GM18870 (cell line): ENCODE results near the gene SF3A2.

Experiments used
- ATAC-seq: cut with Tn5 transposase; IDR thresholded peaks from one replicate; pipeline ENCODE4 v1.9.1; 2021; ENCODE audit warnings: moderate library complexity; ENCODE audit not compliant: unreplicated experiment

SF3A2 gene

GRCh38 chr19:2239771-2240770, 3.4 kb downstream of the SF3A2 start:
- no peak for ATAC-seq

GRCh38 chr19:2240881-2241760, 4.5 kb downstream of the SF3A2 start:
- ATAC-seq, result no peak

GRCh38 chr19:2242092-2242537, 5.5 kb downstream of the SF3A2 start:
- ATAC-seq, result no peak

- no peak for ATAC-seq
Observed at GRCh38 chr19:2242816-2243215, 6.2 kb downstream of the SF3A2 start.

- ATAC-seq, result no peak
Observed at GRCh38 chr19:2243274-2244124, 6.9 kb downstream of the SF3A2 start.

GRCh38 chr19:2244125-2244411, 7.4 kb downstream of the SF3A2 start:
- ATAC-seq, result no peak

- no peak for ATAC-seq
Observed at GRCh38 chr19:2244486-2244885, 7.9 kb downstream of the SF3A2 start.

GRCh38 chr19:2245273-2245672, 8.6 kb downstream of the SF3A2 start:
- ATAC-seq, result no peak

GRCh38 chr19:2246014-2246620, 9.5 kb downstream of the SF3A2 start:
- ATAC-seq, result no peak

GRCh38 chr19:2246801-2247361, 10.3 kb downstream of the SF3A2 start:
- no peak for ATAC-seq

GRCh38 chr19:2247433-2248101, 10.9 kb downstream of the SF3A2 start:
- ATAC-seq, result no peak

GRCh38 chr19:2248136-2249009, 11.7 kb downstream of the SF3A2 start:
- ATAC-seq, result no peak

- no peak for ATAC-seq
Observed at GRCh38 chr19:2249010-2249866, 12.6 kb downstream of the SF3A2 start, which contains the start of gene AMH. TSS of gene AMH (plus strand) at chr19:2249323. CDS start at chr19:2249333, 10 bp downstream.

GRCh38 chr19:2249880-2250765, 13.5 kb downstream of the SF3A2 start:
- no peak for ATAC-seq

- no peak for ATAC-seq
Observed at GRCh38 chr19:2250766-2251105, 14.1 kb downstream of the SF3A2 start.
